ENCODE results near the gene HTR6. TPM values are rescaled to one million over a fixed set of nuclear protein-coding genes. Genes with fewer than 3 reads are reported as not detected.

HTR6 gene
- polyA plus RNA-seq, 1 donor = not detected

GRCh38 chr1:19720973-19721372 is 56.3 kb downstream of the HTR6 start:
- no peak for DNase-seq (ENCODE audit: low read depth)

- DNase-seq (ENCODE audit: low read depth) = no peak
Observed at GRCh38 chr1:19723874-19724273, 59.2 kb downstream of the HTR6 start.

- DNase-seq (ENCODE audit: low read depth) = no peak
Observed at GRCh38 chr1:19725606-19726005, 60.9 kb downstream of the HTR6 start.

- DNase-seq (ENCODE audit: low read depth) = no peak
Observed at GRCh38 chr1:19728413-19729145, 63.9 kb downstream of the HTR6 start.

- no peak for DNase-seq (ENCODE audit: low read depth)
Observed at GRCh38 chr1:19730232-19730631, 65.6 kb downstream of the HTR6 start.

Other genes with a start within 250 kb of the HTR6 start
- 245 TPM for gene CAPZB, start 179.3 kb upstream of the HTR6 start, polyA plus RNA-seq (ENCODE audit: insufficient read length)
- gene NBL1, start 20.6 kb upstream of the HTR6 start, polyA plus RNA-seq (ENCODE audit: insufficient read length) = 28.2 TPM
- 3.0 TPM for gene TMCO4, start 135.0 kb downstream of the HTR6 start, polyA plus RNA-seq (ENCODE audit: insufficient read length)
- 0.20 TPM for gene RNF186, start 150.4 kb downstream of the HTR6 start, polyA plus RNA-seq (ENCODE audit: insufficient read length)
- 7.9 TPM for gene OTUD3, start 217.5 kb downstream of the HTR6 start, polyA plus RNA-seq (ENCODE audit: insufficient read length)